Measurements from ENCODE around the gene PTPRD. TPM values are rescaled to one million over a fixed set of nuclear protein-coding genes. Genes with fewer than 3 reads are reported as not detected.

PTPRD gene
- total and polyA plus RNA-seq, 7 experiments from 2014 or later, result 0.71 TPM; not detected in 6

- no peak for ATAC-seq
- H3K36me3 Mint-ChIP-seq, result peaks cover 0 to 5% (median 0%) of the 10 kb centered on the region in 5 donors
- CTCF ChIA-PET, result interaction anchor here (0.7 kb wide), 1 partner anchor 17 kb away, joined by 3 read pairs; no protein-coding TSS in a partner anchor
- no peaks in the 10 kb centered on the region for H3K4me1 ChIP-seq (ENCODE audit: control insufficient read depth in 2 of 2, insufficient read depth in 2 of 2, low read length in 2 of 2)
- H3K4me3 Mint-ChIP-seq, result no peak overlapping the region
- DNase-seq, result no peak
- H3K27ac Mint-ChIP-seq, result no peak overlapping the region
- H3K27ac ChIP-seq (ENCODE audit: low read depth, low read length), result no peak overlapping the region
- H3K9me3 ChIP-seq (ENCODE audit: control insufficient read depth in 2 of 3, low read length in 3 of 3), result peaks cover 0 to 8% (median 0%) of the 10 kb centered on the region in 3 experiments
- intact Hi-C loops (cut with micrococcal nuclease), result no loop called here
- H3K4me3 ChIP-seq (ENCODE audit: low read length), result no peak overlapping the region
- no peaks in the 10 kb centered on the region for H3K27me3 Mint-ChIP-seq
- POLR2A ChIA-PET, result no interaction called here
- no peaks in the 10 kb centered on the region for H3K27me3 ChIP-seq (ENCODE audit: control insufficient read depth in 2 of 2, insufficient read depth in 2 of 2, low read length in 2 of 2)
- no peaks in the 10 kb centered on the region for H3K36me3 ChIP-seq (ENCODE audit: control insufficient read depth in 2 of 3, insufficient read depth in 3 of 3, low read length in 3 of 3)
- no peaks in the 10 kb centered on the region for H3K4me1 Mint-ChIP-seq
- H3K9me3 Mint-ChIP-seq, result peaks cover 0 to 28% (median 9%) of the 10 kb centered on the region in 11 donors
Observed at GRCh38 chr9:9913276-9913832, 699.4 kb downstream of the PTPRD start.

- ChIA-PET CTCF (interaction anchor here (0.5 to 0.7 kb wide), 2 partner anchors 16 to 120 kb away, joined by 3 read pairs; no protein-coding TSS in a partner anchor), POLR2A (no interaction called here)
- Histone ChIP-seq H3K27ac (ENCODE audit: low read depth, low read length) (no peak overlapping the region), H3K4me3 (ENCODE audit: low read length) (no peak overlapping the region), H3K4me1 (ENCODE audit: control insufficient read depth in 2 of 2, insufficient read depth in 2 of 2, low read length in 2 of 2) (no peaks in the 10 kb centered on the region), H3K36me3 (ENCODE audit: control insufficient read depth in 2 of 3, insufficient read depth in 3 of 3, low read length in 3 of 3) (no peaks in the 10 kb centered on the region), H3K9me3 (ENCODE audit: control insufficient read depth in 2 of 3, low read length in 3 of 3) (peaks cover 0 to 8% (median 0%) of the 10 kb centered on the region in 3 experiments), H3K27me3 (ENCODE audit: control insufficient read depth in 2 of 2, insufficient read depth in 2 of 2, low read length in 2 of 2) (no peaks in the 10 kb centered on the region)
- Mint-ChIP-seq H3K27me3 (no peaks in the 10 kb centered on the region), H3K36me3 (peaks cover 0 to 5% (median 0%) of the 10 kb centered on the region in 5 donors), H3K9me3 (peaks cover 0 to 28% (median 10%) of the 10 kb centered on the region in 11 donors), H3K4me3 (no peak overlapping the region), H3K27ac (no peak overlapping the region), H3K4me1 (no peaks in the 10 kb centered on the region)
- DNase-seq, result no peak
- intact Hi-C loops (cut with micrococcal nuclease), result no loop called here
- no peak for ATAC-seq
Observed at GRCh38 chr9:9912459-9912858, 700.3 kb downstream of the PTPRD start.

- Histone ChIP-seq H3K27me3 (ENCODE audit: control insufficient read depth in 2 of 2, insufficient read depth in 2 of 2, low read length in 2 of 2) (no peaks in the 10 kb centered on the region), H3K27ac (ENCODE audit: low read depth, low read length) (no peak overlapping the region), H3K9me3 (ENCODE audit: control insufficient read depth in 2 of 3, low read length in 3 of 3) (no peaks in the 10 kb centered on the region), H3K4me3 (ENCODE audit: low read length) (no peak overlapping the region), H3K4me1 (ENCODE audit: control insufficient read depth in 2 of 2, insufficient read depth in 2 of 2, low read length in 2 of 2) (no peaks in the 10 kb centered on the region), H3K36me3 (ENCODE audit: control insufficient read depth in 2 of 3, insufficient read depth in 3 of 3, low read length in 3 of 3) (no peaks in the 10 kb centered on the region)
- Mint-ChIP-seq H3K27me3 (no peaks in the 10 kb centered on the region), H3K36me3 (no peaks in the 10 kb centered on the region), H3K4me3 (no peak overlapping the region), H3K4me1 (no peaks in the 10 kb centered on the region), H3K9me3 (peaks cover 0 to 3% (median 0%) of the 10 kb centered on the region in 11 donors), H3K27ac (no peak overlapping the region)
- DNase-seq (no peak), ATAC-seq (no peak)
- CTCF ChIA-PET, result no interaction called here
- intact Hi-C loops (cut with micrococcal nuclease), result no loop called here
- POLR2A ChIA-PET, result no interaction called here
Observed at GRCh38 chr9:9905736-9906135, 707.1 kb downstream of the PTPRD start.

GRCh38 chr9:9904041-9904440 lies 708.8 kb downstream of the PTPRD start:
- H3K27me3 Mint-ChIP-seq, result no peaks in the 10 kb centered on the region
- no peaks in the 10 kb centered on the region for H3K36me3 Mint-ChIP-seq
- ATAC-seq, result no peak
- intact Hi-C loops (cut with micrococcal nuclease), result no loop called here
- no peak overlapping the region for H3K4me3 Mint-ChIP-seq
- no peak for DNase-seq
- H3K36me3 ChIP-seq (ENCODE audit: control insufficient read depth in 2 of 3, insufficient read depth in 3 of 3, low read length in 3 of 3), result no peaks in the 10 kb centered on the region
- H3K9me3 Mint-ChIP-seq, result peaks cover 0 to 3% (median 0%) of the 10 kb centered on the region in 11 donors
- H3K4me1 Mint-ChIP-seq, result no peaks in the 10 kb centered on the region
- H3K27ac ChIP-seq (ENCODE audit: low read depth, low read length), result no peak overlapping the region
- H3K27ac Mint-ChIP-seq, result no peak overlapping the region
- H3K4me3 ChIP-seq (ENCODE audit: low read length), result no peak overlapping the region
- no peaks in the 10 kb centered on the region for H3K27me3 ChIP-seq (ENCODE audit: control insufficient read depth in 2 of 2, insufficient read depth in 2 of 2, low read length in 2 of 2)
- H3K9me3 ChIP-seq (ENCODE audit: control insufficient read depth in 2 of 3, low read length in 3 of 3), result no peaks in the 10 kb centered on the region
- ChIA-PET POLR2A (no interaction called here), CTCF (interaction anchor here (0.6 kb wide), 1 partner anchor 9 kb away, joined by 6 read pairs; no protein-coding TSS in a partner anchor)
- no peaks in the 10 kb centered on the region for H3K4me1 ChIP-seq (ENCODE audit: control insufficient read depth in 2 of 2, insufficient read depth in 2 of 2, low read length in 2 of 2)

GRCh38 chr9:9901624-9902023 lies 711.2 kb downstream of the PTPRD start:
- no peaks in the 10 kb centered on the region for H3K36me3 Mint-ChIP-seq
- no peaks in the 10 kb centered on the region for H3K9me3 Mint-ChIP-seq
- ChIA-PET CTCF (no interaction called here), POLR2A (interaction anchor here (0.6 kb wide), 1 partner anchor 18 kb away, joined by 3 read pairs; no protein-coding TSS in a partner anchor)
- Histone ChIP-seq H3K27ac (ENCODE audit: low read depth, low read length) (no peak overlapping the region), H3K4me1 (ENCODE audit: control insufficient read depth in 2 of 2, insufficient read depth in 2 of 2, low read length in 2 of 2) (no peaks in the 10 kb centered on the region), H3K27me3 (ENCODE audit: control insufficient read depth in 2 of 2, insufficient read depth in 2 of 2, low read length in 2 of 2) (no peaks in the 10 kb centered on the region), H3K9me3 (ENCODE audit: control insufficient read depth in 2 of 3, low read length in 3 of 3) (no peaks in the 10 kb centered on the region), H3K36me3 (ENCODE audit: control insufficient read depth in 2 of 3, insufficient read depth in 3 of 3, low read length in 3 of 3) (no peaks in the 10 kb centered on the region), H3K4me3 (ENCODE audit: low read length) (no peak overlapping the region)
- DNase-seq, result no peak
- H3K27me3 Mint-ChIP-seq, result no peaks in the 10 kb centered on the region
- intact Hi-C loops (cut with micrococcal nuclease), result no loop called here
- no peaks in the 10 kb centered on the region for H3K4me1 Mint-ChIP-seq
- H3K4me3 Mint-ChIP-seq, result no peak overlapping the region
- no peak overlapping the region for H3K27ac Mint-ChIP-seq
- ATAC-seq, result no peak

GRCh38 chr9:9893837-9894236 lies 719.0 kb downstream of the PTPRD start:
- H3K9me3 ChIP-seq (ENCODE audit: control insufficient read depth in 2 of 3, low read length in 3 of 3), result no peaks in the 10 kb centered on the region
- H3K4me3 ChIP-seq (ENCODE audit: low read length), result no peak overlapping the region
- no peaks in the 10 kb centered on the region for H3K4me1 Mint-ChIP-seq
- DNase-seq (no peak), ATAC-seq (no peak)
- no peaks in the 10 kb centered on the region for H3K36me3 ChIP-seq (ENCODE audit: control insufficient read depth in 2 of 3, insufficient read depth in 3 of 3, low read length in 3 of 3)
- ChIA-PET POLR2A (no interaction called here), CTCF (no interaction called here)
- no peaks in the 10 kb centered on the region for H3K36me3 Mint-ChIP-seq
- no peaks in the 10 kb centered on the region for H3K4me1 ChIP-seq (ENCODE audit: control insufficient read depth in 2 of 2, insufficient read depth in 2 of 2, low read length in 2 of 2)
- no peak overlapping the region for H3K27ac ChIP-seq (ENCODE audit: low read depth, low read length)
- H3K27ac Mint-ChIP-seq, result no peak overlapping the region
- H3K4me3 Mint-ChIP-seq, result no peak overlapping the region
- no peaks in the 10 kb centered on the region for H3K27me3 Mint-ChIP-seq
- peaks cover 0 to 3% (median 0%) of the 10 kb centered on the region in 11 donors for H3K9me3 Mint-ChIP-seq
- intact Hi-C loops (cut with micrococcal nuclease), result no loop called here
- no peaks in the 10 kb centered on the region for H3K27me3 ChIP-seq (ENCODE audit: control insufficient read depth in 2 of 2, insufficient read depth in 2 of 2, low read length in 2 of 2)

GRCh38 chr9:9892217-9892616 lies 720.6 kb downstream of the PTPRD start:
- Mint-ChIP-seq H3K4me1 (no peaks in the 10 kb centered on the region), H3K4me3 (no peak overlapping the region), H3K9me3 (peaks cover 0 to 11% (median 0%) of the 10 kb centered on the region in 11 donors), H3K36me3 (no peaks in the 10 kb centered on the region), H3K27me3 (no peaks in the 10 kb centered on the region), H3K27ac (no peak overlapping the region)
- no peaks in the 10 kb centered on the region for H3K4me1 ChIP-seq (ENCODE audit: control insufficient read depth in 2 of 2, insufficient read depth in 2 of 2, low read length in 2 of 2)
- no peaks in the 10 kb centered on the region for H3K27me3 ChIP-seq (ENCODE audit: control insufficient read depth in 2 of 2, insufficient read depth in 2 of 2, low read length in 2 of 2)
- POLR2A ChIA-PET, result no interaction called here
- H3K36me3 ChIP-seq (ENCODE audit: control insufficient read depth in 2 of 3, insufficient read depth in 3 of 3, low read length in 3 of 3), result no peaks in the 10 kb centered on the region
- H3K4me3 ChIP-seq (ENCODE audit: low read length), result no peak overlapping the region
- ATAC-seq (no peak), DNase-seq (no peak)
- no peaks in the 10 kb centered on the region for H3K9me3 ChIP-seq (ENCODE audit: control insufficient read depth in 2 of 3, low read length in 3 of 3)
- intact Hi-C loops (cut with micrococcal nuclease), result no loop called here
- H3K27ac ChIP-seq (ENCODE audit: low read depth, low read length), result no peak overlapping the region
- CTCF ChIA-PET, result no interaction called here
